CMK (cell line): ENCODE measurements around the gene CREB5.

Source experiments
- DNase-seq: peaks from one replicate; pipeline ENCODE4 v3.0.0-alpha.2; 2010; ENCODE audit warnings: low read depth

Gene CREB5

DNA sequence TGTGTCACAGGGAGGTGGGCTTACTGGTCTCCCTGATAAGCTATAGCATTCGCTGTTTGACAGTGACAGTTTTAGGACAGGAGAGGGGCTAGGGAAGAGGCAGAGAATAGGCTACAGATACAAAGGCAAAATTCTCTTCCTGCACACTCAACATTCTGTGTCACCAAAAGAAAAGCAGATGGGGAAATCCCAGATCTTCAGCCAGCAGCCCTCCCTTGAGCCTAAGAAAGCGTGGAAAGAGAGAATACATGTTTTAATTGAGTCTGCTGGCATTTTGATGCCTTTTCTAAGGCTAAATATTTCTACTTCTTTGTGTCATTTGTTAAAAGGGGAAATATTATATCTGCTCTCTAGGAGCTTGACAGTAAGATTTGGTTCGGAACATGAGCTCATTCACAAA, 298.8 kb downstream of the CREB5 start:
- no peak for DNase-seq

DNA sequence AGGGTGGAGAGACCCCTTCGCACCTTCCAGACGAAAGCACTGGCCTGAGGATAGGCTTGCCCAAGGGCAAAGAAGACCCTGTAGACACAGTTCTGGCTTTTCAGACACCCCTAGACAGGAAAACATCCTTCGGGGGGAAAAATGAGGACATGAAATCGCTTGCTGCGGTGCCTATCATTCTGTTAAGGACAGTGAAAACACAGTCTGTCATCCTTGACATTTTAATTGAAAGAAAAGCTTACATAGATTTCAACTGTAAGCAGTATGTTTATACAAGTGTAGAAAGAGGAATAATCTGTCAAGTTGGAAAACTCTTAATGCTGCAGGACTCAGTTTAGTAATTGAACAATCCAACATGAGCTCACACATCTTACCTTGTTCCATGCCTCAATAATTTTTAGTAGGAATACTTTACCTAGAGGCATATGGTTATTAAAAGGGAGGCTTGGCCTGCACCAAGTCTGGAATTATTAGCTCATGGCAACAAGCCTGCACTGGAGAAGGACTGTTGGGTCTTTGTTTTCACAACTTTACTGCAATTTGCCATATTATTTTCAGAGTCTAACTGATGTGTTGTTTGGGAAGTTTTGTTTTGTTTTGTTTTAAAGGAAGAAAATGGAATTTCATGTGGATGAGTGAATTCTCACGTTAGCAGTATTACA, 302.3 kb downstream of the CREB5 start:
- DNase-seq = no peak

DNA sequence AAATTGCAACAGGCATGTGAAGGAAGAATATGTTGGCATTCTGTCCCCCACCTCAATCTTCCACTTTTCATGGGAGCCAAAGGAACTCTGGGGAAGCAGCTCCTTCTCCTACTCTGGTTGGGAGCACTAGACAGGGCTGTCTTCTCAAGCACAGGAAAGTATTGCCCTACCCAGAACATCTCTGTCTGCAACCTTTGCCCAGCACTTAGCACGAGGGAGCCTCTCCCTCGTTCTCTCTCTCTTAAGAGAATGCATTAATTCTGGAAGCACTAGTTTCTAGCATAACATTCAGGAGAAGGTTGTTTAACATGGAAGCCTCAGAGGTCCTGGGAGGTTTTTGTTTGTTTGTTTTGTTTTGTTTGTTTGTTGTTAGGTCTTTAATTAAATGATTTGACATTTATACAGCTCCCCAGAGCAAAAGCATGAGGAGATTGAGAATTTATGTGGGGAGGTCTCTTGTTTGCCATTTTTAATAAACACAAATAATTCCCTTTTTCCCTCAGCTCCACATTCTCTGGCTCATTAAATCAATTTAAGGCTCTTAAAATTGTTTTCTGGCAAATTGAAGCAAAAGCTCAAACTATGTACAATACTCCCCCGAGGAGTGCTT, 305.2 kb downstream of the CREB5 start:
- DNase-seq = no peak

DNA sequence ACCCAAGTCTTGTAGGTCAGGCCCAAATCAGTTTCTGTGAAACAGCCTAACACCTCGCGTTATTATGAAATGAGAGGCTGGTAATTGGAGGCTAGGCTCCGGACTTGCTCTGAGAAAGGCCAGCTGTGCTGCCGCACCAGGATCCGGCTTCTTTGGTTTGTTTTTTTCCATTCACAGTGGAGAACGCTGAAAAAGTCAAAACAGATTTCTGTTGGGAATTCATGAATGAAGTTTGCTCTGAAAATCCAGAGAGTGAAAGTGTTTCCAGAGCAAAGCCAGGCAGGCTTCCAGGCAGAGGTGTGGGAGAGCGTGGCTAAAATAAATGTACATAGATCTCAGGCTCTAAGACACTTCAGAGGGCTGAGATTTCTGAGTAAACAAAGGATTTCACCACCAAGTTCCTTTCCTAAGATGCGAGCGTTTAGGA, 305.8 kb downstream of the CREB5 start:
- no peak for DNase-seq

DNA sequence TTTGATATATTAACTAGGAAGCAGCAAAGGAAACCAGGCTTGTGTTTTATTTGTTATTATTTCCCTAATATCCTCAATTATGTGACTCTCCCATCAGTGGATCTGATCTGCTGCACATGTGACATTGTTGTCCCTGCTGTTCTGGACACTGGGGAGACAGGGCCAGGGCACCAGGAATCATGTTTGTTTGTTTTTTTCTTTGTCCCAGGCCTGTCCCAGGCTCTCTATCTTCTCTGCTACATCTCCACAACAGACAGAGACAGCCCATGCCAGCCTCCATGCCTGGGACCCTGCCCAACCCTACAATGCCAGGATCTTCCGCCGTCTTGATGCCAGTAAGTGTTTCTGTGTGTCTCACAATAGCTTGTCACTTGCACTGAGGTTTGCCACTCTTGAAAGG, 306.2 kb downstream of the CREB5 start:
- no peak for DNase-seq

DNA sequence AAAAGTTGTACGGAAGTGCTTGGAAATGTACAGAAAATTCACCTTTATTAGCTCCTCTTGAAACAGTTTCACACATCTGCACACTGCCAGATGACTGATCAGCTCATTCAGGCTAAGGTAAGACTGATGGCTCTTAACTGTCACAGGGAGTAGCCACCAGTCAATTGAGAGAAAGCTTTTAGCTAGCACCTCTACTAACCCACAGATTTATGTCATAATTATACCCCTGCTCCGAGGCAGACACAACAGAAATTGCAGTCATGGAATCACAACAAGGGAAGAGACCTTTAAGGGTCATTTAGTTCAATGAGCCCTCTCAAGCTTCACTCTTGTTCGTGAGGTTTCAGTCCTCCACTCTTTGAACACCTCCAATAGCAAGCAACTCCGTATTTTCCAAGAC, 310.4 kb downstream of the CREB5 start:
- DNase-seq = no peak

DNA sequence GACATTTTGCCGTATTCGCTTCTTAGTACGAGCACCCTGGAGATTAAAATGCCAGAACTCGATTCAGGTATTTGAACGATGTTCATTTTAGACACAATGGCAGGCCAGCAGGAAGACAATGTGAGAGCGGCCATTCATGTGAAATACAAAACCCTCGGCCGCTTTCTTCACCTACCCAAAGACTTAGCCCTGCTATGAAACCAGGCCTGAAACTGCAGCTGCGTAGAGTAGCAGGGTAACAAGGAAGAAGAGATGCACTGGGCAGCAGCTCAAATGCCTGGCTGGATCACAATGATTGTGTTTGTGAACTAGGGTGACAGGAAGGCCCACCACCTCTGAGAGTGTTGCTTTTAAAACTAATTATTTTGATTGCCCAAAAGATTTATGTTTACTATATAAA, 311.0 kb downstream of the CREB5 start:
- DNase-seq = no peak

DNA sequence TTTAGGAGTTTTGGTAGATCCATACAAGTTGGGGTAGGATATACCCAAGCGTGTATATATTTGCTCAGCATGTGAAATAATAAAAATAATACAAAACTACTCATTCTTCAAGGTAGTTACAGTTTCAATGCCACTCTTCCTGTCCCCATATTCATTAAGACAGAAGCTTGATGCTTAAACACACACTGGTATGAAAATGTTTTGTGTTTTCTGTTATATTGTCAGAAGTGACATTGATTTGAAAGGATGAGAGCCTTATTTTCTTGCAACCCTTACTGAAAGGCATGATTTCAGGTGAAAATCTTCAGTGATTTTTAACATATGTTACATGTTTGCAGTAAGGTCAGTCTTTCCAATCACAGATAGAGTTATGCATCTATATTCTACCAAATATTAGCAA, 312.2 kb downstream of the CREB5 start:
- no peak for DNase-seq

DNA sequence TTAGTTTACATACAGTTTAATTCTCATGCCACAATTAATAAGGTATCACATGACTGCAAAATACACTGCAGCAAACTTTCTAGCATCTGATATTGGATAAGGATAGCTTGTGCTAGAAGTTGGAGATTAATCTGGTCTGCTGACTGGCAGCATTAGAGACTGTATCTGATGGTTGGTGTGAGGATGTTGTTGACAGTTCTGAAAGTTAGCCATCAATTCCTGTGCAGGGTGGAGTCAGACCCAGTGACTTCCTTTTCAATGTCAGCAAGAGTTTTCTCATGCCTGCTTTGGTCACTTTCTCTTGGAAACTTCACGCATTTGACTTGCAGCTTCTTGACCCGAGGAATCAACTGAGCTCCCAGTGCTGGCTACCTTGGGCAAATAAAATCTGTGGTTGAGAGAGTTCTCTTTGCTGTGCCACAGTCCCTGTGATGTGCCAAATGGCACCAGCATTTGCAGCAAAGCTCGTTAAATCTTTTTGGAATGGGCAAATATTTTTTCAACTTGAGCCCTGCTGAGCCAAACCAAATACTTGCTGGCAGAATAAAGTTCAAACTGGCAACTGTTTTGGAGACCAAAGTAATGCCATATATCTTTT, 312.8 kb downstream of the CREB5 start:
- DNase-seq = no peak

DNA sequence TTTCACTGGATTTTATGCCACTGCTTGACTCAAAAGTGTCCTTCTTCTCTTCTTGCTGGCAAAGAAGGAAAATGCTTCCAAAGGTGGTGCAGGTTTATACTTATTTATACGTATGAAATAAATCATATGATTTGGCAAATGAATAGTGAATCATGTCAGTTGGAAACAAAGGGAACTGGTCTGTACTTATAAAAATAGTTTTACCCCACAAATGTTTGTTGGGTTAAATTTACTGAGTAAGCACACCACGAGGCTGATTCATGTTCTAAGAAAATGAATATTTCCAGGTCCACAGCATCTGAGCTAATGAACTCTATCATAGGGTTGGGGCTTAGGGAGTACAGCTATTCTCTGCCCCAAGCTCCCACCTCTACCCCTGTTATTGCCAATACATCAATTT, 313.6 kb downstream of the CREB5 start:
- DNase-seq = no peak

DNA sequence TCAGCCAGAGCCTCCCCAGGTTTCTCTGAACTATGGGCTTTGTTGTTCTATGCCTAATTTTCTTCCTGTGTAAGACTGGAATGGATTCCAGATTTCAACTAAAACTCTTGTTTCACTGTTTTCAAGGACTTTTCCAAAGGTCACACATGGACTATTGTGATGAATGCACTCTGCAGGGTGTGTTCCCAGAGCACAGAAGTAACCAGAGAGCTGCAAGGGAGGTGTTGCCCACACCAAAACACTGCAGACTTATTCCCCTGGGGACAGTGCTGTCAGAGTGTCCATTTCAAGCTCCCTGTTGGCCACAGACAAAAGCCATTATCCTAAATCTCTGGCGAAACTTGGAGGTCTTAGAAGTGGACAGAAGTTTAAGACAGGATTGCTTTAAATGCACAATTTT, 314.2 kb downstream of the CREB5 start:
- DNase-seq = no peak

DNA sequence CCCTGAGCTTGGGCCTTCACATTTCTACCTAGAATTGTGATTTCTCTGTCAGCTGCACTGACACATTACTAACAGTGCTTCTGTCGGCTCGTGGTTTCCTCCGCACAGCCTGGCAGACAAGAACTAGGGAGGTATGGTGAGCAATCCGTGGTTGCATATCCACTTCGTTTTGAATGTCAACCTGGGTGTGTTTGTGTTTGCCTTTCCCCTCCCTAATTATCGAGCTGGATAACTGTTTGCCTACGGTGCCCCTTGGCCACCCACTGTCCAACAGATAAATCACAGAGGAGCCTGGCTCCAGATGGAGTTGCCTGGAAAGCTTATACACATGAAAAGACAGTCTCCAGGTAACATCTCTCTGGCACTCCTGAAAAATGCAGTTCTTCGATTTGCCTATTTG, 317.0 kb downstream of the CREB5 start:
- no peak for DNase-seq

DNA sequence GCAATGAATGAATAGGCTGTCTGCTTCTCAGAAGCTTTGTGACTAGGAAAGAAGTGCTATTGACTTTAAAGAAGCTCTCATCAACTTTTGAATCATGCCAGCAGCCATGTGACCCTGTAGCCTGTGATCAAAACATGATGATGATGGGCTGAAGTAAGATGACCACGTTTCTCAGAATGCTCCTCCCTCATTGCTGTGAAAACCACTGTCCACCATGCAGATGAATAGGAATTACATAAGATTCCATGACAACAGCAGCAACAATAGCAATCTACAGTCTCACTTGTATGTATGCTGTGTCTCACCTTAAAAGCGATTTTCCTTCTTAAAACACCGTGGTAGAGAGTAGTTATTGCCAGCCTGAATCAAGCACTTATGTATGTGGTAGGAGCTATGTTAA, 317.4 kb downstream of the CREB5 start:
- DNase-seq = no peak

DNA sequence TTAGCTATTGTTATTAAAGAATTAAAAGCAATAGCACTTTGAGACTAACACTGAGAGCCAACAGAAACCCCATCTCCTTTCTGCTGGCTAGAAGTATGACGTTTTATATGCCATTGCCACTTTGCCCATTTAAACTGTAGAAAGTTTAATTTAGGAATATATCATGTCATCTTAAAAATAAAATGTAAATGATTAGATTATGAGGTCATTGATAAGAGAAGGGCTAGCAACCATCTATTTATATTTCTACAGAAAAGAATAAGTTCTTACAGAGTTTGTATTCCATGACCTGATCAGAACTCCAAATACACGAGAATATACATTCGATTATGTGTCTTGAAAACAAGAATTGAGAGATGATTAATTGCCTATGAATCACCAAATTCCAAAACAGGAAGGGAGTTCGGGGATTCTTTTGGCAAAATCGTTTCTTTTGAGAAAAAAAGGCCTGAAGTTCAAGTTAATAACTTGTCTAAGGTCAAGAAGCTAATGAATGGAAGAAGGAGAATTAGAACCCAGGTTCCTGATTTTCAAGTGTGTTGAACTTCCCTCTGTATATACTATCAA, 318.9 kb downstream of the CREB5 start:
- DNase-seq = no peak

DNA sequence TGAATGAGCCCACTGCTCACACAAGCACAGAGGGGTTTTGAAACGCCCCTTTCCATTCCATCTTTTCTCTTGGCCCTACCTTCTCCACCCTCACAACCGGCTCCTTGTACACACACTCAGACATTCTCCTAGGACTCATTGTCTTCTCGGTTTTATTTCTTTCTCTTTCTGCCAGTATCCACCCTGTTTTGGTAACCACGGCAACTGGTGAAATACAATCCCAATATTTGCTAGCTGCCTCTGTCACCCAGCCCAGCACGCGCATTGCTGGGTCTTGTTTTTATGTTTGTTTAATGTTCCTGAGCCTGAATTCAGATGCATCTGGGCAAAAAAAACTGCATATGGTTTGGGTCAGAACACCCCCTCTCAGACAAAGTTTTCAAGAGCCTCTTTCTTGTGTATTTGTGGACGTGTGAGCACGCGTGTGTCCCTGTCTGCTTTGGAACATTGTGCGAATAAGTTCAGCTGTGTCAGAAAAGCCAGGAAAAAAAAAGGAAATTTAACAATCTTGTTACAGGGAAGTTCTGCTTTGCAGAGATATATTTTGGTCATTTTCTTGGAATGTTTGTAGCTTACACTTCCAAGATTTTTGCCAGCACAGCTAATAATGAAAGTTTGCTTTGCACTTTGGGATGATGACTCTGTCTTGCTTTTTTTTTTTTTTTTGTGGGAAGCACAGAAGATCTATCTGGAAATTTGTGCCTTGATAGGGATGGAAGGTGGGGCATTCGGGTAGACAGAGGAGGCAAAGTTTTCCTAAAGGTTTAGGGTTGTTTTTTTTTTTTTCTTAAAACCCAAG, 320.0 kb downstream of the CREB5 start:
- no peak for DNase-seq

DNA sequence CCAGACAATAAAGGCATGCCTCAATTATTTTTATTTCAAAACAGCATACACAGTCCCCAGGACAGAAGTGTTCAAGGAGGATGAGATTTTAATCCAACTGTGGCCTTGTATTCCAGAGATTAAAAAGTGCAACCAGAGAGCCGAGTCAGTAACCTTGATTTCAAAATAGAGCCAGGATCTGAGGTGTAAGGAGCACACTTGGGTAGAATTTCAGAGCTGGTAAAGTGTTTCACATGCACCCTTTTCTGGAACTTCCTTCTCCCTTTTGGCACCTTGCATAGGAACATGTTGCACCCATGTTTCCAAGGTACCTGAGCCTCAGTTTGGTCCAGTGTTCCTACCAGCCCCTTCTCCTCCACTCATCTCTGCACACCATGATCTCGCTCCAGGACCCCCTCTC, 320.7 kb downstream of the CREB5 start:
- no peak for DNase-seq

DNA sequence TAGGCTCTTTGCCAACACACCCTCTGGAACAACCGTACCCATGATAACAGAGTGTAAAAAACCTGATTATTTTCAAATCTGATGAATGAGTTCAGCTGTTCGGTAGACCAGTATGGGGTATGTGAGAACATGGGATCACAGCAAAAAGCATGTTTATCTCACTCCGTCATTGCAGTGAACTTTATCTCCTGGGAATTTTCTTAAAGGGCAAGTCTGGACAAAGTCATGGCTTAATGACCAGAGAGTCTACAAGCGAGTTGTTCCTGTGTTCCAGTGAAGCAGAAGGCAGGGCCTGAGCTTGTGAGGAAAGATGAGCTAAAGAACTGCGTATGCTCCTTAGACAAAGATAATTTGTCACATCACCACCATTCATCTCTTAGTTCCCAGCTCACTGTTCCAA, 326.1 kb downstream of the CREB5 start:
- DNase-seq = no peak

DNA sequence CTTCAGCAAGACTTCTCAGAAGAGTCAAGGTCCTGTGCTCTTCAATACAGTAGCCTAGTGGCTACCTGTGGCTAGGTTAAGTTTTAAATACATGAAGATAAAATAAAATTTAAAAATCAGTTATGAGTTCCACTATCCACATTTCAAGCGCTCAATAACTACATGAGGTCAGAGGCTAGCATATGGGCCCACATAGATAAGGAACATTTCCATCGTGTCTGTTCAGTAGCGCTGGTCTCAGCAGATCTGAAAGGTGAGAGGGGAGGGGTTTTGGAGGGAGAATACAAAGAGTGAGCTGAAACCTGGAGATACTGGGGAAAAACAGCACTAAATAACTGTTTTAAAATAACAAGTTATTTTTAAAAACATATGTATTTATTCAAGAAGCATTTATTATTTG, 326.8 kb downstream of the CREB5 start:
- no peak for DNase-seq

DNA sequence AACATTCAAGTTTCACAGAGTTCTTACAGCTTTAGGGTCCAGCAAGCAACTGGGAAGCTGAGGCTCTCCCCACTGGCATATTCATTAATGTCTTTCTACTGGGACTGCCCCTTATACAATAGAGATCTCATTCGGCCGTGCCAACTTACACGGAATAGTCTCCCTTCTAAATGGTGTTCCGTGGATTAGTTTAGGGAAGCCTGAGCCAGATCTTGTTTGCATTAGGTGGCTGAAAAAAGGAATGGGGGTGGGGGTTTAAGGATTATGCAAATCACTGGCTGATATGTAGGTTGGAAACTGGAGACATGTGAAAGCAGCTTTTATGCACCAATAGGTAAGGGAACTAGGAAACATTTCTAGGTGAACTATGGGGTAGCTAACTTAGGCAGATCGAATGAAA, 327.5 kb downstream of the CREB5 start:
- no peak for DNase-seq

DNA sequence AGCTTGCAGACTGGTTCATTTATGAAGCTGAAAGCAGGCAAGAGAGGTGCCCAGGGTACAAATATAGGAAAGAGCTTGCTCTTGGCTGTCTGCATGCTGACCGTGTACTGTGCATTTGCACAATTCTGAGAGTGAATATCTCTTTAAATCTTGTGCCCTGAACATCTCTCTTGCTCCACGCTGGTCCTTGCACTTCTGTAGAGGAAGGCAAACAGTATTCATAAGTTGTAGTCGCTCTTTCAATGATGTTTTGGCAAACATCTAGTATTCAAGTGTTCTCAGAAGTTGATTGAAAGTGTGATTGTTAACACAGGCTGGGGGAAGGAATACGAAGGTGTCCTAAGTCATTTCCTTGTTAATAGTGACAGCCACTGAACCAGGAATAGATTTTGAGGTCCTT, 332.6 kb downstream of the CREB5 start:
- DNase-seq = no peak

DNA sequence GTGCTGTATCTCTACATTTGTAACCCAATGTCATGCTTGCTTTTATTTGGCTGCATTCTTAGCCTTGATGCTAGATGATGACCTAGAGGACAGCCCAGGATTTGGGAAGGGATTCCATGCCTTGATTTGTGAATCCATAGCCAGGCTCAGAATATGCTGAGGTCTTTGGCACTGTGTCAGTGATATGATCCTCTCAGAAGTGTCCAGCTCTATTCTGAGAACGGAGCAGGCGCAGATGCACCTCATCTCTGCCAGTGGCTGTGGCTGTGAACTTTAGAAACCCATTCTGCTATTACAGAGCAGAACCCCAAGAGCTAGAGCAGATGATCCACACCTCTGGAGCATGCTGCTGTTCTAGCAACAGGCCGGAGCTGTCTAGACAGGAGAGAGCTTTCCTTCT, 333.0 kb downstream of the CREB5 start:
- DNase-seq = no peak

DNA sequence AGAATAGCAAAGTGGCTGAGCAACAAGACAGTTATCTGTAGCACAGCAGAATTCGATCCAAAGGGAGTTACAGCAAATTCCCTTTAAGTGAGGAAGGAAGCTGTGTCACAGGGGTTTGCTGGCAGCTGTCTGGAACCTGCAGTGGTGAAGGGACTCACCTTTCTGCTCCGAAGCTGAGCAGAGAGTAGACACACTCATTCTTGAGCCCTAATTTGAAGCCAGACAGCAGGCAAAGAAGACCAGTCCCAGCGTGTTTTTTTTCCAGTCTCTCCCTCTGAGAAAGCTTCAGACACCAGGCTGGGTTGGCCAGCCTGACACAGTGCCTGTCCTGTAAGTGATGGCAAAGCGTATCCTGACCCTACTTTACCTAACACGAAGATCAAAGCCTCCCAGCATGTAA, 335.1 kb downstream of the CREB5 start:
- no peak for DNase-seq

DNA sequence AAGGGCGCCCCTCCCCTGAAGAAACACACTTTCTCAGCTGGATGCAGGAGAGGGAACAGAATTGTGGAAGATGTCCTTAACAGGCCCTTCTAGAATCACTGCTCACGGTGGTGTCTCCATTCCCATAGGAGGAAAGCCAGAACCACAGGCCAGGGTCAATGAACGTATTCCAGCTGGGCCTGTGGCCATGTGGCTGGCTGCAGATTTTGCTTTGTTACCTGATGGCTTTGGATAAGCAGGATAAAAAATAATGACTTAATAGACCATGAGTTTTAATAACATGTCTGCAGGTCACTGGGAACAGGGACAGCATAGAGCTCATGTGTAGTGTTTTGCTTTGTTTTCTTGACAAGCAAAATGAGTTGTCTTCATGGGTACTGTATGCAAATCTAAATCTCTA, 335.5 kb downstream of the CREB5 start:
- no peak for DNase-seq
